ENCODE measurements around the gene NMBR. TPM values are rescaled to one million over a fixed set of nuclear protein-coding genes. Genes with fewer than 3 reads are reported as not detected.

The NMBR gene
- total and polyA plus RNA-seq, 12 donors: 0.11 to 0.15 TPM; not detected in 10

DNA sequence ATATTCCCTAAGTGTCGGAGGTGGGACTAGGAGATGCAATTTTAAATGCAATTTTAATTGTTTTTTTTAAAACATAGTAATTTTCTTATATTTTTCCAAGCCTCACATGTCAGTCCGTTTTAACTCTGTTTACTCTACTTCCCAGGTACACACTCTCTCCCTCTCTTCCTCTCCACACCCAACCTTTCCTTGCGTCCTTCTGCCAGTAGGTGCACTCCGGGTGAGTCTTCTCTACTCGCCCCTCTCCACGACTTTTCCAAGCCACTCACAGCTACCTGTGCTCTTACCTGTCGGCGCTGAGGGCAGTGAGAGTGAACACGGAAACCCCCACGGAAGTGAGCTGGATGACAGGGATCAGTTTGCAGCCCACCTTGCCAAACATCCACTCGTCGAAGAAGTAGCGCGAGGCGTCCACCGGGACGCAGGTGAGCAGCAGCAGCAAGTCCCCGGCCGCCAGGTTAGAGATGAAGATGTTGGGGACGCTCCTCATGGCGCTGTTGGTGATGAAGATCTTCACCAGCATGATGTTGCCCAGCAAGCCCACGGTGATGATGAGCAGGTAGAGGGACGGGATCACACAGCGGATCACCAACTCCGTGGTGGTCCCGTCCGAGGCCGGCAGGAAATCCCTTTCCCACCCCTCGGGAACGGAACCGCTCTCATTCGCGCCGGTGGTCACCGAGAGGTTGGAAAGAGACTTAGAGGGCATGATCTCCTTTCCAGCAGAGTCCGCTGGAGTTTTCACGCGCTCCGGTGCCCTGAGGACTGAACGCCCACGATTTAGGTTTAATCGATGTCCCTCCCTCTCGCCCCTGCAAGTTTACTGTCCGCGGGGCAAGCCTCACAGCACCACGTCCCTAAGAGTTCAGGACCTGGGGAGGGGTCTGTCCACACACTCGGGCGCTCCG lies 58.7 kb downstream of the NMBR start:
- Histone ChIP-seq H3K4me3 (no peak overlapping the region), H3K9me3 (replicated peaks in 1 of 3) (no peaks in the 10 kb centered on the region), H3K36me3 (replicated peaks in 1 of 2) (no peaks in the 10 kb centered on the region), H3K4me1 (replicated peaks in 1 of 2) (no peaks in the 10 kb centered on the region), H3K27me3 (peaks cover 19% of the 10 kb centered on the region), H3K27ac (no peak overlapping the region)
- 11 to 17% (median 15%) methylated on average over 33 to 49 of the region's 49 CpGs for WGBS, 4 donors
- intact Hi-C loops (cut with DNase I): no loop called here
- DNase-seq: no peak
- TF ChIP-seq POLR2A (IDR thresholded peaks at IDR 0.05): no peak
- TF ChIP-seq, protein P1, sequence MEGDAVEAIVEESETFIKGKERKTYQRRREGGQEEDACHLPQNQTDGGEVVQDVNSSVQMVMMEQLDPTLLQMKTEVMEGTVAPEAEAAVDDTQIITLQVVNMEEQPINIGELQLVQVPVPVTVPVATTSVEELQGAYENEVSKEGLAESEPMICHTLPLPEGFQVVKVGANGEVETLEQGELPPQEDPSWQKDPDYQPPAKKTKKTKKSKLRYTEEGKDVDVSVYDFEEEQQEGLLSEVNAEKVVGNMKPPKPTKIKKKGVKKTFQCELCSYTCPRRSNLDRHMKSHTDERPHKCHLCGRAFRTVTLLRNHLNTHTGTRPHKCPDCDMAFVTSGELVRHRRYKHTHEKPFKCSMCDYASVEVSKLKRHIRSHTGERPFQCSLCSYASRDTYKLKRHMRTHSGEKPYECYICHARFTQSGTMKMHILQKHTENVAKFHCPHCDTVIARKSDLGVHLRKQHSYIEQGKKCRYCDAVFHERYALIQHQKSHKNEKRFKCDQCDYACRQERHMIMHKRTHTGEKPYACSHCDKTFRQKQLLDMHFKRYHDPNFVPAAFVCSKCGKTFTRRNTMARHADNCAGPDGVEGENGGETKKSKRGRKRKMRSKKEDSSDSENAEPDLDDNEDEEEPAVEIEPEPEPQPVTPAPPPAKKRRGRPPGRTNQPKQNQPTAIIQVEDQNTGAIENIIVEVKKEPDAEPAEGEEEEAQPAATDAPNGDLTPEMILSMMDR (IDR thresholded peaks at IDR 0.05): no peak

DNA sequence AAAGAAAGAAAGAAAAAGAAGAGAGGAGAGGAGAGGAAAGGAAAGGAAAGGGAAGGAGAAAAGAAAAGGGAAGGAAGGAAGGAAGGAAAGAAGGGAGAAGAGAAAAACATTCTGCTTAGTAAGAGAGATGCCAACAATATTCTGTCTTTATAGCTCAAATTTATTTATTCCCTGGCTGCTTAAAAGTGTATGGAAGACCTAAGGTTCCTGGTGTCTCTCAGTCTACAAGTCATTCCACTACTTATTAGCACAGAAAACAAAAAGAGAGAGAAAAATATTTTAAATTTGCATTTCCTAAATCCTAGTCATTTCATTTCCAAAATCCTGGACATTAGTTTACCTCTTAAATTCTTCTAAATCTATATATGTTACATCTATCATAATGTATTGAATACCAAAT lies 67.8 kb downstream of the NMBR start:
- no peak overlapping the region for H3K4me3 ChIP-seq
- intact Hi-C loops (cut with DNase I): no loop called here
- no peaks in the 10 kb centered on the region for H3K36me3 ChIP-seq (replicated peaks in 1 of 2)
- no peak for TF ChIP-seq POLR2A (IDR thresholded peaks at IDR 0.05)
- TF ChIP-seq, protein P1 (IDR thresholded peaks at IDR 0.05): no peak
- DNase-seq: no peak
- H3K27ac ChIP-seq: no peak overlapping the region
- no peaks in the 10 kb centered on the region for H3K4me1 ChIP-seq (replicated peaks in 1 of 2)
- H3K27me3 ChIP-seq: no peaks in the 10 kb centered on the region
- H3K9me3 ChIP-seq (replicated peaks in 1 of 3): no peaks in the 10 kb centered on the region

- WGBS, 4 donors: 79 to 89% (median 84%) methylated on average over 7 of the region's 7 CpGs
- H3K36me3 ChIP-seq (replicated peaks in 1 of 2): no peaks in the 10 kb centered on the region
- DNase-seq: no peak
- no peaks in the 10 kb centered on the region for H3K27me3 ChIP-seq
- no peaks in the 10 kb centered on the region for H3K4me1 ChIP-seq (replicated peaks in 1 of 2)
- no peak overlapping the region for H3K27ac ChIP-seq
- H3K9me3 ChIP-seq (replicated peaks in 1 of 3): no peaks in the 10 kb centered on the region
- no peak overlapping the region for H3K4me3 ChIP-seq
- TF ChIP-seq, protein P1 (IDR thresholded peaks at IDR 0.05): no peak
- TF ChIP-seq POLR2A (IDR thresholded peaks at IDR 0.05): no peak
- intact Hi-C loops (cut with DNase I): no loop called here
These were observed 71.3 kb downstream of the NMBR start for GRCh38 chr6:142075516-142076101.

DNA sequence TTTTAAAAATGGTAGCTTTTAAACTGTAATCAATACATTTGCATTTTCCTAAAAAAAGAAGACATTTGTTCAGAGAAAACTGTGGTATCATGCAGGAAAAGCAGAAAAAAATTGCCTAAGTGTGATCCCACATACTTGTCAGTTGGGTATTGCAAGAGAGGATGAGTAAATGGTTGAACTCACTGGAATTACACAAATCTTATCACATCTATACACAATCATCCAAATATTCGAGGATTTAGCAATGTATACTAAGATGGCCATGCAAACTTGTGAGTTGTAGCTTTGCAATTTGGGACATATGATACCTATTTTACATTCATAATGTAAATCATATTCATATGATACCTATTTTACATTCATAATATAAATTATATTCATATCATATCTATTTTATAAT lies 72.4 kb downstream of the NMBR start:
- no peaks in the 10 kb centered on the region for H3K9me3 ChIP-seq (replicated peaks in 1 of 3)
- TF ChIP-seq POLR2A (IDR thresholded peaks at IDR 0.05): no peak
- TF ChIP-seq, protein P1 (IDR thresholded peaks at IDR 0.05): no peak

More for the DNA sequence above, 72.4 kb downstream of the NMBR start:
- Histone ChIP-seq H3K27ac (no peak overlapping the region), H3K4me3 (no peak overlapping the region), H3K27me3 (no peaks in the 10 kb centered on the region), H3K4me1 (replicated peaks in 1 of 2) (no peaks in the 10 kb centered on the region), H3K36me3 (replicated peaks in 1 of 2) (no peaks in the 10 kb centered on the region)
- intact Hi-C loops (cut with DNase I): no loop called here
- DNase-seq: no peak
- WGBS, 4 donors: 50 to 65% (median 51%) methylated on average over 1 of the region's 1 CpG
